HG03520 (cell line): ENCODE results near the gene GSKIP.
A peak's percentile ranks its signal among the peaks of the same experiment; 100 is the strongest.

Experiments
- ATAC-seq: cut with Tn5 transposase; IDR thresholded peaks from one replicate; pipeline ENCODE4 v1.9.1; 2021; ENCODE audit warnings: mild to moderate bottlenecking, moderate library complexity; ENCODE audit not compliant: unreplicated experiment

Gene GSKIP

DNA sequence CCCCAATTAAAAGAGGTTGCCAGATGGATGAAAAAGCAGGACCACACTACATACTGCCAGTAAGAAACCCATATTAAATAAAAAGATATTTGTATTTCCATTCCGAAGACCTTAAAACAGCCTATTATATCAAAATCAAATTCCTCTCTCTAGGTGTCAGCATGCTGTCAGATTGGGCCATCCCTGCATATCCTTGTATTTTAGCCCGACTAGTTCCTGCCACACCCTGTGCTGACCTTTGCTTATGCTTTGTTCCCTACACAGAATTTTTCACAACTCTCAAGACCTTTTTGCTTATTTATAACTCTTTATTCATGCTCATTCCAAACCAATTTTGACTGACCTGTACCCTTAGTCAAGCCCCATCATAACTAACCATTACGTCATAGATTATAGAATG, 12.8 kb downstream of the GSKIP start:
- no peak for ATAC-seq

DNA sequence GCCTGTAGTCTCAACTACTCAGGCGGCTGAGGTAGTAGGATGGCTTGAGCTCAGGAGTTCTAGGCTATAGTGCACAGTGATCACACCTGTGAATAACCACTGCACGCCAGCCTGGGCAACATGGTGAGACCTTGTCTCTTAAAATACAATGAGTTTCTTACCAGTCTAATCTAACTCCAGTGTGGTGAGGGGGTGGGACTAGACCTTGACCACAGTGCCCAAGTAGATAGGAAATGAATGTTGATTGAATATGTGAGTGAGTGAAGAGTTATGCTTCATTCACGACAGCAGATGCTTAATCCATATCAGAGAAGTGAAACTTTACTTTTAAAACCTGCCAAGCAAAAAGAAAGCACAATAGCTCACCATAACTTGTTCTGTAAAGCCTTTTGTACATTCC, 17.4 kb downstream of the GSKIP start:
- peak; percentile 55 for ATAC-seq

DNA sequence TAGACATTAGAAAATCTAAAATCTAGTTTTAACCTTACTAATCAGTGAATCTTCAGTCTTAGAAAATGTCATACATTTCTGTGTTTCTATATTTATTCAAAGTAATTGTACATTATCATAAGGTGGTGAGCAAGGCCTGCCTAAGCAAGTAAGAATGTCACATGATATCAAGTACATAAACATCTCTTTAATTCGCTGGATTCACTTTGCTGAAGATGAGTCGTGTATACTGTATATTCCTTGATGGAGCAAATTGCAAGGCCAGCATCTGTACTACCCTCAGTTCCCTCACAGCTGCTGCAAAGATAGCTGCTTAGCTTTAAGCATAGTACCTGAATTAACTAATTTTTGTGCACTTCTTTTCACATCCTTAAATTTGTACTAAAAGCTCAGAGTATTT, 20.1 kb downstream of the GSKIP start:
- no peak for ATAC-seq

DNA sequence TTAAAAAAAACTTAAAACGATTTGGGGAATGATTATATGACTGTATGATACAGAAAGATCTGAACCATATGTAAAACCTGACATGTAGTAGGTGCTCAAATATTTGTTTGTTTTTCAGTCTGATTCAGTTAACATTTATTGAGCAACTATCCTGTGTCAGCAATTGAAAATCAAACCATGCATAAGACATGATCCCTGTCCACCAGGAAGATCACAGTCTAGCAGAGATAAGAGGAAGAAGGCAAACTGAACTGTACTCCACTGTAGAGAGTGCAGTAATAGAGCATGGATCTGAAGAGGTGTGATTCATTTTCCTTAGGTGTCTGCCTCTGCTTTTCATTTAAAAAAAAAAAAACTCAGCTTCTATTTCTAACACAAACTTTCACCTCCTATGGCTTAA, 20.7 kb downstream of the GSKIP start:
- ATAC-seq = no peak

DNA sequence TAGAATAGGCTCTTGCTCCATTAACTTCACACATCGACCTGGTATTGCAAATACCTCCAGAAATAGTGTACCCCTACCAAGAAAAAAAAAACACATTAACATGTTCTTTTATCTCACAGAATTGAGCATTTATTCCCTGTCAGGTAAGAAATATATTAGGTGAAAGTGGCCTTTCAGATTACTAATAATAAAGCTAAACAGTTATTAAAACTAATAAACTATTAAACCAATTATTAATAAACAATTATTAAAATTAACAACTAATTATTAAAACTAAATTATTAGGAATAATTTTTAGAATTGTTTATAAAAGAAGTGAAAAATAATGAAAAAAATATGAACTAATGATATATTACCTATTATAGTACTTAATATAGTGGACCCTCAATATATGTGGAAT, 21.4 kb downstream of the GSKIP start:
- no peak for ATAC-seq

DNA sequence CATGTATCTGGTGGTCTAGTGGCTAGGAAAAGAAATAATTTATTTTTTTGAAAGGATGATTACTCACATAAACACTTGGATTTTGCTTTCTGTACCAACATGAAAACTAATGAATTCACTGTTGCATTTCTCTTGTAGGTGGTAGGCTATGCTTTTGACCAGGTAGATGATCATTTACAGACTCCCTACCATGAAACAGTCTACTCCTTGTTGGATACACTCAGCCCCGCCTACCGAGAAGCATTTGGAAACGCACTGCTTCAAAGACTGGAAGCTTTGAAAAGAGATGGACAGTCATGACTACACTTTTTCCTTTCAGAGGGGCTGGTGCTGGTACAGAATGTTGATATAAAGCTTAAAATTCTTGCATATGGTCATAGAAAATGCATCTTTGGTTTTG, 22.1 kb downstream of the GSKIP start:
- no peak for ATAC-seq

DNA sequence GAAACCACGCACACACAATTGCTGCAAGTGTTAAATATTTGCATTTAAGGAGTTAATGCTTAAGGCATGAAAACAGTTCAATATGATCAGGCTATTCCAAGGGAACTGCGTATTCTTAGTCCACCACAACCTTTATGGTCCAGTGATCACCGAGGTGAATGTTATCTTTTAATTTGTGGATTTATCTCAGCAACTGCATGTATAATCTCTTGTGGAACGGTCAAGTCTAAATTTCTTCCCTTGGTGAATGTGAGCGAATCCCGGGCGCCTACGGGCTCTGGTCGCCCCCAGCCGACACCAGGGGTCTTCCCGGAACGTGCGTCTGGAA, 27.6 kb downstream of the GSKIP start:
- no peak for ATAC-seq

DNA sequence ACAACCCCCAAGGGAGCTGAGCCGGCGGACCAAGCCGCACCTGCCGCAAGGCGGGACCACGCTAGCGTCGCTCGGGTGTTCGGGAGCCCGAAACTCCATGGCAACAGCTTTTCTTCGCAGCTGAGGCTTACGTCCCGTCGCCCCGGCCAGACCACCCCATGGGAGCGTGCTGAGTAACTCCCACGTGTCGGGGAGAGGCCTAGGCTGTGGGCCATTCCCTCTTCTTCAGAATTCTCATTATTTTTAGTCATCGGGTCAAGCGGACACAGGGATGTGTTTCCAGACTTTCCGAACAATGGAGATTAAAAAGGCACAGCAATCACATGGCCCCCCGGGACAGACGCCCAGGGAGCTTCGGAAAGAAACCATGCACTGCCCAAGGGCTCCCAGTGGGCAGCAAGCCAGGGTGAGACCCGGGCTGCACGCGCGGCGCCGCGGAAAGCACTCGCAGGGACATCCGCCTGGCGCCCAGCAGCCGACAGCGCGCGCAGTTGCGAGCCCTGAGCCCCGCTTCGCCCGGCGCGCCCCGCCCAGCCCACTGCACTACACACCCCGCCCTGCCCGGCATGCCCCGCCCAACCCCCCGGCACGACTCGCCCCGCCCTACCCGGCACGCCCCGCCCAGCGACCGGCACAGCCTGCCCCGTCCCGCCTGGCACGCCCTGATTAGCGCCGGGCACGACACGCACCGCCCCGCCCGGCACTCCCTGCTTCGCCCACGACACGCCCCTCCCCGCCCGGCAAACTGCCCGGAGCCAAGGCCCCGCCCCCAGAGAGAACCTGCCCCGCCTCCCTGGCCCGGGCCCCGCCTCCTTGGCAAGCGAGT, 28.2 kb downstream of the GSKIP start:
- ATAC-seq = peak; percentile 81

DNA sequence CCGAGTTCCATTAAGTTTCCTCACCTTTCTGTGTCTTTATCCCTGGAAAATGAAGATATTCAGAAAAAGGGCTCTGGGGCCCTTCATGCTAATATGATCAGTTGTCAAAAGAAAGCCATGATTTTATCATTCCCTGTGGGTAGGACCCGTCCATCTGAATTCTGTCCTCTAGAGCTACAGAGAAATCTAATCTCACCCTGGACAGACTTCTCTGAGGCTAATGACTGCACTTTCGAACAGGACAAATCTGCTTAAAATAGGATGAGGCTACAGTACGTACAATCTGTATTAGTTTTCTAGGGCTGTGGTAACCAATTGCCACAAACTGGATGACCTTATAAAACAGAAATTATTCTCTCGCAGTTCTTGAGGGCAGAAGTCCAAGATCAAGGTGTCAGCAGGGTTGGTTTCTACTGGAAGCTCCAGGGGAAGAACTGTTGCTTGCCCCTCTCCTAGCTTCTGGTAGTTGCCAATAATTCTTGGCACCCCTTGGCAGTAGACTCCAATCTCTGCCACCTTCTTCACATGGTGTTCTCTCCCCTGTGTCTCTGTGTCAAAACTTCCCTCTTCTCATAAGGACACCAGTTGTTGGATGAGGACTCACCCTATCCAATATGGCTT, 29.9 kb downstream of the GSKIP start:
- no peak for ATAC-seq

DNA sequence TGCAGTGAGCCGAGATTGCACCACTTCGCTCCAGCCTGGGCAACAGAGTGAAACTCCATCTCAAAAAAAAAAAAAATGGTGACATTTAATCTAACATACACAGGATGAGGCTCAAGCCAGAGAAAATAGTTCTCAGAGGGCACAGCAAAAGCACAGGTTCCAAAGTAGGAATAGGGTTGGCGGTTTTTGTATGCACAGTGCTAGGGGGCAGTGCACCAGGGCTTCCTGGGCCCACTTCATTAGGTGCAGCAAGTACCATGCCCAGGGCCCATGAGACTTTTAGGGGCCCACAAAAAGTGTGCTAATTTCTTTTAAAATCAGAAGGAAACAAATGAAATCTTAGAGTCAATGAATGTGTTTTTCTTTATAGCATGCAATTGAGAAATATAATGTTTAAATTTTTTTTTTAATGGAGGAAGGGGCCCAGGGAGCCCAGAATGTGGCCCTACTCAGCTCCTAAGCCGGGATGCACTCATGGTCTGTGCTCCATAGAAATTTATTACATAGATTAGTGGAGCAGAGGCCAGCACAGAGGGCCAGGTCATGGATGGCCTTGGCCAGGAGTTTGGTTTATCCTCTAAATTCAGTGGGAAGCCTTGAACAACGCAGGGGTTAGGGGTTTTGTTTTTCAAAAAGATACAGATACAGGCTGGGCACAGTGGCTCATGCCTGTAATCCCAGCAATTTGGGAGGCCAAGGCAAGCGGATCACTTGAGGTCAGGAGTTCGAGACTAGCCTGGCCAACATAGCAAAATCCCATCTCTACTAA, 30.9 kb downstream of the GSKIP start:
- no peak for ATAC-seq

DNA sequence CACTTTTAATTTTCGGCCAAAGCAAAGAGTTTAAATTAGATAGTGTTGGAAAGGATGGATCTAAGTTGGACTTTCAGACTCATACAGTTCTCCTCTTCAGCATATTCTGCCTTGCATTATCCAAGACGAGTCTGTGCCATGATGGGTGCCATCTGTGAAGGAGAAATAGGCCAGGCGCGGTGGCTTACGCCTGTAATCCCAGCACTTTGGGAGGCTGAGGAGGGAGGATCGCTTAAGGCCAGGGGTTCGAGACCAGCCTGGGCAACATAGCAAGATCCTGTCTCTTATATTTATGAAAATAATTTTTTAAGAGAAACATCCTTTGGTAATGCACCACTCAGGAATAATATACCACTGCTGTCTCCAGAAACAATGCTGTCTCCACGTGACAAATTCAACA, 35.1 kb downstream of the GSKIP start:
- ATAC-seq = no peak

DNA sequence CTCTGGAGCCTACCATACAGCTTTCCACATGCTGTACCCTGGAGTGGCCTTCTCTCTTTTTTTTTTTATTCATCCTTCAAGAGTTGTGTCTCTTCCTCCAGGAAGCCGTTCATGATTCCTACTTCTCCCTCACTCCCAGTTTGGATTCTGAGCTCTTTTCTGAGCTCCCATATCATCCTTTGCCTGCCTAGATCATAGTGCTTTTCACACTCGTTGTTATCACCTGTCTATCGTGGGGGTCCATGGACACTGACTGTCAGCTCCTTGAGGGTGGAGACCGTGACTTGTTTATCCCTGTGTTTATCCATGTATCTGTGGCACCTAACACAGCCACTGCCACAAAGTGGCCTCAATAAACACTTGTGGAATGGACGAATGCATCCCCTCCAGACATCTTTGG, 35.6 kb downstream of the GSKIP start:
- ATAC-seq = no peak

DNA sequence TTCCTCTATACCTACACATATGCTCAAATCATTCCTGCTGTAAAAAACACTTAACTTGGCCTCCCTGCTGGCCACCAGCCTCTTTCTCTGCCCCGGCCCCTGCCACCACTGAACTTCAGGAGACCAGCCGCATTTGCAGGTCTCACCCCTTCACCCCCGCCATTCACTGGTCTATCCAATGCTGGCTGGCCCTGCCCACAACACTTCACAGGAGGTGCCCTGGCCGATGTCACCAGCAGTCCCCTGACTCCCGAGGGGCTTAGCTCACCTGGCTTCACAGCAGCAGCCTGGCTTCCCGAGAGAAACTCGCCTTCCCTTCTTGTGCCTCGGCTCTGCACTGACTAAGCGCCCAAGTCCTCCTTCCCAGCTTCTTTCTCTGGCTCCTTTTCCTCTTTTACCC, 36.1 kb downstream of the GSKIP start:
- ATAC-seq = no peak

DNA sequence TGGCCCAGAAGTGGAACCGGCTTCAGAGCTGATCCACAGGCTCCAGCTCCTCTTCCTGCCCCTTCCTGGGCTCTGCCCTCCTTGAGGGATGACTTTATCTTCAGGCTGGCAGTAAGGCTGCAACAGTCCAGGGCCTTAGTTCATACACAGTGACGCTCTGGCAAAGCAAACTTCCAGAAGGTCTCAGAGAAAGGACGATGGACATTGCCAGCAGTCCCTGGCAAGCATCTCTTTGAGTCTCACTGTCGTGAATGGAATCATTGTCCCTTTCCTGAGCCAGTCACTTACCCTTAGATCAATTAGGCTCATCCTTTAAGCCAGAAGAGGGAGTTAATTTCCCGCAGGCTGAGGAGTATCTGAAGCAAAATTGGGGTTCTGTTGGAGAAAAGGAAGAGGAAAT, 37.2 kb downstream of the GSKIP start:
- no peak for ATAC-seq

DNA sequence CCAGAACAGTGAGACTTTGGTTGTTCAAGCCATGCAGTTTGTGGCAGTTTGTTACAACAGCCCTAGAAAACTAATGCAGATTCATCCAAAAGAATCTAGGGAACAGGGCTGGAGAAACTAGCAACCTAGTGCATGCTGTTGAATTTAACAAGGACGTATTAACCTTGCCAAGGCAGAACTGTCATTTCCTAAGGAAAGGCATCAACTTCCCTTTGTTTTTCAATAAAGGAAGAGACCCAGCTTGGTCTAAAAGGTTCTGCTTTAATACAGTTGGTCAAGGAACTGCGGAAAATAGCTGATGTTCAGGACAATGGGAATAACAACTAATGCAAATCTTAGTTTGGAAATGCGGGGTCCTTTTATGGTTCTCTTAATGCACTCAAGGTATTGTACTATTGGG, 40.1 kb downstream of the GSKIP start:
- ATAC-seq = no peak

DNA sequence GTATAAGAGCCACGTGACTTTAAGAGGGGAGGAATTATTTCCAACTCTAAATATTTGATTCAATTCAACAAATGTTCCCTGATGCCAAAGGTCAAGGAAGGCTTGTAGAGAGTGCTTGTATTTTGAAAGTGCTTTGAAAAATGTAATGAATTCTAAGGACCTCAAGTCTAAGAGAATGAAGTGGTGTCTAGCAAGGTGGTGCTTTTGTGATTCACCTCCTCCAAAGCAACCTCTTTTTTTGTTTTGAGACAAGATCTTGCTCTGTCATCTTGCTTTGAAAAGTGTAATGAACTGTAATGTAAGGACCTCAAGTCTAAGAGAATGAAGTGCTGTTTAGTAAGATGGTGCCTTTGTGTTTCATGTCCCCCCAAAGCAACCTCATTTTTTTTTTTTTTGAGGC, 42.4 kb downstream of the GSKIP start:
- no peak for ATAC-seq

DNA sequence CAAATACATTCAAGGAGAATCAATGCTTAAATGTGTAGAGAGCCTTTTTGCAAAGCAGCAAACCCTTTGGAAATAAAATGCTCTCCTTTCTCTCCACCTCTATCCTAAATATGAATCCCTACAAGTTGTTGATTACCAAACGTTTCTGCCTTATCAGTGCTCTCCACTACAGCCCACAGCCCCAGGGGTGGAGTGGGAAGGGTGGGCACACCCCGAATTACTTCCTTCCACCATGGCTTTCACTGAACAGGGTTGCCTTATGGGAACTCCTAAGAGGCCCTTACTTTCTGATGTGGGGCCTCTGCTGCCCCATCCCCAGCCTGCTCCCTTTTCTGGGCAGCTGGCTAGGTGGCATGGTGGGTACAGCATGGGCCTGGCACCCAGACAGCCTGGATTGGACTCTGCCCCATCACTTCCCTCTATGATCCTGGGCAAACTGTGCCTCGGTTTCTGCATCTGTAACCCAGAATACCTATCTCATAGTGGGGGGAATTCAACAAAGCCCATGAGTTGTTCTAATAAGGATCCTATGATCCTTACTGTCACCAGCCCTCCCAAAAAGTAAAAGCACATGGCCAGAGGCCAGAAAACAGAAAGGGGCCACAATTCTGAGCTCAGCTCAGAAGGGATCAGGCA, 44.7 kb downstream of the GSKIP start:
- ATAC-seq = no peak

DNA sequence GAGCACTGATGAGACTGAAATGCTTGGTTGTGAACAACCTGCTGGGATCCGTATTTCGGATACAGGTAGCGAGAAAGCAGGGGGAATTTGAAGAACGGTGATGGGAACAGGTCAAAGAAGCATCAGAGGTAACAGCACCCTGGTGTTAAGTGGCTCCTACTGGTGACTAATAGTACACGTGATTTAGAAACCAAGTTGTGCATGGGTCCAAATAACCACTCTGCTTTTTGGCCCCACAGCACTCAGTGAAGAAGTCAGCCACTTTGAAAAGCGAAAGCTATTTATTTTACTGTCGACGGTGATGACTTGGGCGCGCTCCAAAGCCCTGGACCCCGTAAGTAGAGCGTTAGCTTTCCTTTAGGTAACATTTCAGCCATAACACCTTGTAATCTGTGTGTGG, 45.3 kb downstream of the GSKIP start:
- no peak for ATAC-seq

DNA sequence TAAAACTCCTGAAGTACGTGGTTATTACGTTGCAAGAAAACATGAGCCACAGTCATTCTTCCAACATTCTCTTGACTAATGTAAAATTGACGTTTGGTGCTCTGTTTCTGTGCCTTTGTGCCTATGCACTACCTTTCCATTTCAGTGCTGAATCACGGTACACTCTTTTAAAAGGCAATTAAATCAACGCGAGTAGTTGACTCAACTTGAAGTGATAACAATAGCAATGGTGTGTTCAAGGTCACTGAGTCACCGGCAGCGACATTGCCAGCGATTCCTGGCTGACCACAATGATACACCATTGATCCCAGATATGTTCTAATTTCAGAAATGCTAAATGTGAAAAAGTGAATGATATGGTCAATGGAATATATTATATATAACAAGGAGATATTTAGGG, 46.4 kb downstream of the GSKIP start:
- no peak for ATAC-seq

DNA sequence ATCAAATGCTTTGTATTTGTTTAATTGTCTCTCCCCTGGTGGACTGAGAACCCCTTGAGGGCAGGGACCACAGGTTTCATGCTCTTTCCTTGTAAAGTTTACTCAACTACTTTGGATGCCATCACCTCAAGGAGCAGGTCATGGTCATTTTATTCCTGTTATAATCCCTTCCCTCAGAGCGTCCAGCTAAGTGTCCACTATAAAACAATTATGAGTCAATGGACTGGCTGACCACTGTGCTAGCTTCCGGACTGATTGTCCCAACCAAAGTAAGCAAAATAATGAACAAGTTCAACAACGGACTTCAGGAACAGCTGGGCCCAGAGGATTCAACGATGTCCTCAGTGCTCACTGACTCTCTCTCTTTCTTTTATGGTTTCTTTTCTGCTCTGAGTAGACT, 46.8 kb downstream of the GSKIP start:
- ATAC-seq = no peak

DNA sequence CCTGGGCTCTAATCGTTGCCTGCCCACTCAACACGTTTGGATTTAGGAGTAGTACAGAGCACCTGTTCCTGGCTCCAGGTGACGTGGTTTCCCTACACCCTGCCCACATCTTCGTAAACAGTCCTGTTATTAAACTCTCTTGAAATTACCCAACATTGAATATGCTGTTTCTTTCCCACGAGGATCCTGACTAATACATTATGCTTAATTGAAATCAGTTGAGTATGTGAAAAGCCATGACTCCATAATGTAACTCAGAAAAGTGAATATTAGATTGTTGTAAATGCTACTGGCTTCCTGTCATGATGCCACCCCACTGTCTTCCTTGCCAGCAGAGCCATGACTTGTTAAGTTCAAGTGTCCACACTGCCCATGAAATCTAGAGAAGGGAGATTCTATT, 50.2 kb downstream of the GSKIP start:
- ATAC-seq = no peak

DNA sequence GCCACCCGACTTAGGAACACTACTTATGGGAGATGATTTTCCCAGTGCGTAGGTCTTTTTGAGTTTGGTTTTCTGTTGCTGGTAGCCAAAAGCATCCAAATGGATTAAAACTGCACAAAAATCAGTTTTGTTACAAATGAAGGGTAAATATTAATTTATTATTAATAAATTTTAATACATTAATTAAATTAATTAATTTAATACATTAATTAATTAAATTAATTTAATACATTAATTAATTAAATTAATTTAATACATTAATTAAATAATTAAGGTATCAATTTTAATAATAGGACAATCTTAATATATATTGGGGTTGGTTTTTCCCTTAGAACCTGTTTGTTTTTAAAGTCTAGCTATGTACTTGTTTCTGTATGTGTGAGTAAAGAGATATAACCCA, 52.2 kb downstream of the GSKIP start:
- ATAC-seq = no peak
